ENCODE results near the gene GIMAP7.

Gene GIMAP7

GRCh38 chr7:150564006-150564405 is 49.3 kb downstream of the GIMAP7 start:
- no peak overlapping the region for H3K27ac ChIP-seq
- TF ChIP-seq, protein P1, sequence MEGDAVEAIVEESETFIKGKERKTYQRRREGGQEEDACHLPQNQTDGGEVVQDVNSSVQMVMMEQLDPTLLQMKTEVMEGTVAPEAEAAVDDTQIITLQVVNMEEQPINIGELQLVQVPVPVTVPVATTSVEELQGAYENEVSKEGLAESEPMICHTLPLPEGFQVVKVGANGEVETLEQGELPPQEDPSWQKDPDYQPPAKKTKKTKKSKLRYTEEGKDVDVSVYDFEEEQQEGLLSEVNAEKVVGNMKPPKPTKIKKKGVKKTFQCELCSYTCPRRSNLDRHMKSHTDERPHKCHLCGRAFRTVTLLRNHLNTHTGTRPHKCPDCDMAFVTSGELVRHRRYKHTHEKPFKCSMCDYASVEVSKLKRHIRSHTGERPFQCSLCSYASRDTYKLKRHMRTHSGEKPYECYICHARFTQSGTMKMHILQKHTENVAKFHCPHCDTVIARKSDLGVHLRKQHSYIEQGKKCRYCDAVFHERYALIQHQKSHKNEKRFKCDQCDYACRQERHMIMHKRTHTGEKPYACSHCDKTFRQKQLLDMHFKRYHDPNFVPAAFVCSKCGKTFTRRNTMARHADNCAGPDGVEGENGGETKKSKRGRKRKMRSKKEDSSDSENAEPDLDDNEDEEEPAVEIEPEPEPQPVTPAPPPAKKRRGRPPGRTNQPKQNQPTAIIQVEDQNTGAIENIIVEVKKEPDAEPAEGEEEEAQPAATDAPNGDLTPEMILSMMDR (IDR thresholded peaks at IDR 0.05): no peak
- no peak overlapping the region for H3K4me3 ChIP-seq
- DNase-seq (ENCODE audit: low spot score): no peak

DNA sequence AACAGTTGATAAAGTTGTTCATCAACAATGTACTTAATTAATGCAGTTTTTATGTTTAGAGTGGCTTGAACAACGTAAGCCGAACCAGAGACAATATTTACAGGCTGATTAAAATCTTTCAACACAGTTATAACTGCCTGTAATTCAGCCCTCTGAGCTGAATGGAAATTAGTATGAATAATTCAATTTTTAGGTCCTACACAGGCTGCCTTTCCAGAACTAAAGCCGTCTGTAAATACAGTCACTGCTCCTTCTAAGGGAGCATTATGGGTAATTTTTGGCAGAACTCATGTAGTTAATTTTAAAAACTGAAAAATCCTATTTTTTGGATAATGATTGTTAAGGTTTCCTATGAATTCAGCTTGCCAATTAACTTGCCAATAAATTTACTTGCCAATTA is 49.9 kb downstream of the GIMAP7 start:
- no peak for DNase-seq (ENCODE audit: low spot score)
- Histone ChIP-seq H3K4me3 (no peak overlapping the region), H3K27ac (no peak overlapping the region)
- TF ChIP-seq, protein P1 (IDR thresholded peaks at IDR 0.05): no peak

DNA sequence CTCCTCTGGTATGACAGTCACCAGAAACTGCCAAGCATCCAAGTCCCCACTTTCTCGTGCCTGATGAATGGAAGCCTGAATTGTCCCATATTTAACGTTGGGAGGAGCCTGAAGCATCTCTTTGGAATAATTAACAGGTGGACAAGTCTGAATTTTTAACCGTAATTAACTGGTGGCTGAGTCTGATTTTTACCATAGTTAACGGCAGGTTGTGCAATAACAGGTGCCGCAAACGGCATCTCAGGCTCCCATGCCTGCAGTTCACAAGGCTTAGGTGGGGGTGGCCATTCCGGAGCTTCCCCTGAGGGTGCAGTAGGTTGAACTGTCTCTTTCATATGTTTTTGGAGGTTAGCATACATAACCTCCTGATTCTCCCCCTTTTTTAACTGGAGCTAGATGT is 50.6 kb downstream of the GIMAP7 start:
- no peak for DNase-seq (ENCODE audit: low spot score)
- Histone ChIP-seq H3K4me3 (no peak overlapping the region), H3K27ac (no peak overlapping the region)
- TF ChIP-seq, protein P1 (IDR thresholded peaks at IDR 0.05): no peak

DNA sequence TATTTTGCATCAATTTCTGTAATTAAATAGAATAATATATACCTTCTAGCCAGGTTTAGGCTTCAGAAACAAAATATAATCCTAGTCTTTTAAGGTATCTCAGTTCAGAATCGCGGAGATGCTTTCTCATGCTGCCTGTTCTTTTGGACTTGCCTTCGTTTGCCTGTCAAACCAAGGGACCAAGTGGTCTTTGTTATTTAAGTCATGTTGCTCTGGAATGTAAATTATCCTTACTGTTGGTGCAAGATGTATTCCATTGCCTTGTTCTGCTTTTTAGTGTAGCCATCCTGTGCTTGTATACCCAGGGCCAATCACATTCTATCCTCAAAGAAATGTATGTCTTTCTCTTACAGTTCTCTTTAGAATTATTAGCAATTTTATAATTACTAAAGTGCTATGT is 51.5 kb downstream of the GIMAP7 start:
- Histone ChIP-seq H3K4me3 (no peak overlapping the region), H3K27ac (no peak overlapping the region)
- TF ChIP-seq, protein P1 (IDR thresholded peaks at IDR 0.05): no peak
- no peak for DNase-seq (ENCODE audit: low spot score)

GRCh38 chr7:150566572-150566971 is 51.9 kb downstream of the GIMAP7 start:
- DNase-seq (ENCODE audit: low spot score): no peak
- peak overlapping the region in 1 of 2 donors; percentile 32 for H3K27ac ChIP-seq
- no peak overlapping the region for H3K4me3 ChIP-seq
- TF ChIP-seq, protein P1 (IDR thresholded peaks at IDR 0.05): no peak

- DNase-seq (ENCODE audit: low spot score): no peak
- TF ChIP-seq, protein P1 (IDR thresholded peaks at IDR 0.05): no peak
- peak within 1 kb of the TSS in 1 of 2 donors; percentile 79 for H3K27ac ChIP-seq
- H3K4me3 ChIP-seq: peak within 1 kb of the TSS; percentile 65
These were observed 52.5 kb downstream of the GIMAP7 start, which contains the start of gene GIMAP4 for GRCh38 chr7:150567169-150567568. TSS of gene GIMAP4 (plus strand) at chr7:150567390. CDS start at chr7:150569902, 2,512 bp downstream.

DNA sequence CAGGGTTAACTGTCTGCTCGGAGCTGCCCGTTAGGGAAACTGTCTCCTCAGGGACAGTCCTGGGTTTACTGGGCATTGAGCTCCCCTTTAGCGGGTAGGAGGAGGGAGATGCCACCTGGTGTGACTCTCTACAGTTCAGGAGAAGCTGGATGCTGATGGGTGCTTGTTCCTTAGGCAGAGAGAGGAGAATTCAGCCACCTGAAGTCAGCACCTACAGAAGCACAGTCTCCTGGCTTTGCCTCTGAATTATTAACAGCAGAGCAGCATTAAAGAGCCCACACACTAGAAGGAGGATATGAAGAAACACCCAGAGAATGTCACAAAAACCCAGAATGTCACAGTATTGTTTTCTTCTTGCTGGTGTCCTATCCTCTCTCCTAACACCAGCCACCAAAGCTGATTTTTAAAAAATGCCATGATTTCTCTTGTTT is 53.2 kb downstream of the GIMAP7 start:
- TF ChIP-seq, protein P1 (IDR thresholded peaks at IDR 0.05): no peak
- peak overlapping the region in 1 of 2 donors; percentile 79 for H3K27ac ChIP-seq
- peak overlapping the region; percentile 65 for H3K4me3 ChIP-seq
- DNase-seq (ENCODE audit: low spot score): no peak

Data from coronary artery (tissue), 2 donors.